SKM-1 (cell line): ENCODE results near the gene KLC3.
"Not testable (repeated sequence)": the region's sequence is repeated elsewhere in the genome, so short reads cannot be mapped to it uniquely, and the experiment has no call there.

ENCODE experiments used
- DNase-seq: peaks from one replicate; lab custom pipeline; 2025; ENCODE audit not compliant: unreplicated experiment; lab: John Stamatoyannopoulos, UW

KLC3 gene

GRCh38 chr19:45314708-45315245, 25.8 kb upstream of the KLC3 start:
- DNase-seq, result no peak

GRCh38 chr19:45315304-45315703, 25.2 kb upstream of the KLC3 start:
- no peak for DNase-seq

- no peak for DNase-seq
Observed at GRCh38 chr19:45320997-45321775, 19.4 kb upstream of the KLC3 start.

GRCh38 chr19:45321848-45322247, 18.7 kb upstream of the KLC3 start:
- DNase-seq, result no peak

- no peak for DNase-seq
Observed at GRCh38 chr19:45322311-45322710, 18.2 kb upstream of the KLC3 start.

GRCh38 chr19:45322744-45323281, 17.7 kb upstream of the KLC3 start, which contains the start of gene CKM:
CKM (minus strand) TSS chr19:45322875; CDS start chr19:45319713, 3,162 bp downstream.
- DNase-seq, result no peak

GRCh38 chr19:45323671-45324081, 16.9 kb upstream of the KLC3 start:
- DNase-seq, result no peak

- no peak for DNase-seq
Observed at GRCh38 chr19:45324349-45324907, 16.1 kb upstream of the KLC3 start.

GRCh38 chr19:45327404-45328143, 13.0 kb upstream of the KLC3 start:
- DNase-seq, result no peak

GRCh38 chr19:45331411-45331810, 9.1 kb upstream of the KLC3 start:
- no peak for DNase-seq

GRCh38 chr19:45333609-45334303, 6.8 kb upstream of the KLC3 start:
- DNase-seq, result no peak

- DNase-seq, result not testable (repeated sequence)
Observed at GRCh38 chr19:45334881-45335280, 5.7 kb upstream of the KLC3 start.

GRCh38 chr19:45336696-45337251, 3.8 kb upstream of the KLC3 start:
- DNase-seq, result no peak

- no peak for DNase-seq
Observed at GRCh38 chr19:45339629-45340028, 921 bp upstream of the KLC3 start.

GRCh38 chr19:45340899-45341453, 426 bp downstream of the KLC3 start:
- DNase-seq, result no peak

GRCh38 chr19:45342911-45343310, 2.4 kb downstream of the KLC3 start:
- DNase-seq, result no peak

- DNase-seq, result no peak
Observed at GRCh38 chr19:45344621-45345505, 4.3 kb downstream of the KLC3 start.

- DNase-seq, result no peak
Observed at GRCh38 chr19:45345506-45345860, 4.9 kb downstream of the KLC3 start.

- no peak for DNase-seq
Observed at GRCh38 chr19:45346449-45346848, 5.9 kb downstream of the KLC3 start.
